Measurements from ENCODE around the gene AMH. TPM values are rescaled to one million over a fixed set of nuclear protein-coding genes. Genes with fewer than 3 reads are reported as not detected.

AMH gene
- total and polyA plus RNA-seq, 12 donors: 0.15 to 1.0 (median 0.41) TPM

GRCh38 chr19:2230807-2231533 lies 18.2 kb upstream of the AMH start:
- WGBS, 2 donors: 67 to 72% methylated on average over 12 of the region's 12 CpGs
- DNase-seq (no peak), ATAC-seq (peak in 4 of 8 donors; percentile 2 to 14 (median 9))
- intact Hi-C loops (cut with DNase I): loop anchor here in 7 of 10 donors (5.0 to 10.0 kb wide), 6 partner anchors 41 to 164 kb away; partner anchors contain the start of gene AP3D1 (in 2 of the 7)
- Histone ChIP-seq H3K4me3 (no peak overlapping the region), H3K9me3 (no peaks in the 10 kb centered on the region), H3K36me3 (peaks cover 6 to 81% (median 30%) of the 10 kb centered on the region in 9 donors), H3K27me3 (no peaks in the 10 kb centered on the region), H3K4me1 (peaks cover 6 to 52% (median 16%) of the 10 kb centered on the region in 9 donors), H3K27ac (peak overlapping the region in 6 of 10 donors; percentile 2 to 36 (median 8))
- TF ChIP-seq CTCF (IDR thresholded peaks at IDR 0.05): no peak

- DNase-seq: no peak
- peak overlapping the region in 5 of 10 donors; percentile 1 to 36 (median 6) for H3K27ac ChIP-seq
- peaks cover 6 to 52% (median 16%) of the 10 kb centered on the region in 9 donors for H3K4me1 ChIP-seq
- ATAC-seq: no peak
- no peaks in the 10 kb centered on the region for H3K9me3 ChIP-seq
- H3K27me3 ChIP-seq: no peaks in the 10 kb centered on the region
- H3K36me3 ChIP-seq: peaks cover 4 to 74% (median 22%) of the 10 kb centered on the region in 9 donors
- peak in 2 of 9 donors; percentile 24 to 26 for TF ChIP-seq CTCF (IDR thresholded peaks at IDR 0.05)
- intact Hi-C loops (cut with DNase I): loop anchor here in 7 of 10 donors (5.0 to 10.0 kb wide), 6 partner anchors 41 to 163 kb away; partner anchors contain the start of gene AP3D1 (in 2 of the 7)
- no peak overlapping the region for H3K4me3 ChIP-seq
- WGBS, 2 donors: 69 to 71% methylated on average over 21 of the region's 21 CpGs
Observed at GRCh38 chr19:2231621-2232221, 17.4 kb upstream of the AMH start.

GRCh38 chr19:2232286-2233151 lies 16.6 kb upstream of the AMH start:
- Histone ChIP-seq H3K36me3 (peaks cover 3 to 66% (median 14%) of the 10 kb centered on the region in 9 donors), H3K9me3 (no peaks in the 10 kb centered on the region), H3K4me1 (peaks cover 9 to 57% (median 21%) of the 10 kb centered on the region in 9 donors), H3K27me3 (no peaks in the 10 kb centered on the region), H3K4me3 (no peak overlapping the region), H3K27ac (no peak overlapping the region)
- intact Hi-C loops (cut with DNase I): loop anchor here in 7 of 10 donors (5.0 to 10.0 kb wide), 6 partner anchors 40 to 162 kb away; partner anchors contain the start of gene AP3D1 (in 2 of the 7)
- 80 to 83% methylated on average over 30 of the region's 30 CpGs for WGBS, 2 donors
- no peak for DNase-seq
- ATAC-seq: no peak
- TF ChIP-seq CTCF (IDR thresholded peaks at IDR 0.05): no peak
